NCI-H1436 (cell line): Measurements from ENCODE around the gene ITGA6.
A peak's percentile ranks its signal among the peaks of the same experiment; 100 is the strongest.

Experiments
- DNase-seq: peaks from one replicate; lab custom pipeline; 2025; lab: John Stamatoyannopoulos, UW

Gene ITGA6

GRCh38 chr2:172465417-172466334 is 38.3 kb downstream of the ITGA6 start:
- DNase-seq: peak; percentile 72

DNA sequence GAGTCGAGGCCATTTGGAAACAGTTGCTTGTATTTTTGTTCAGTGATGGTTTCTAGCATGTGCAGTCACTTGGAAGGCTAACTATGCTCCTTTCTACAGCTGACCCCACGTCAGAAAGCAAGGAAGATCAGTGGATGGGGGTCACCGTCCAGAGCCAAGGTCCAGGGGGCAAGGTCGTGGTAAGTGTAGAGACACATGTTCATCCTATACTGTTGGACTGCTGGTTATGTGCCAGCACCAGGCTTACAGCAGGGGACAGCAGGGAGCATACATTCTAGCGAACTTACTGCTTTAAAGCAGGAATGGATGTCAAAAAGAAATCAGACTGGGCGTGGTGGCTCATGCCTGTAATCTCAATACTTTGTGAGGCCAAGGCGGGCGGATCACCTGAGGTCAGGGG is 40.0 kb downstream of the ITGA6 start:
- no peak for DNase-seq

DNA sequence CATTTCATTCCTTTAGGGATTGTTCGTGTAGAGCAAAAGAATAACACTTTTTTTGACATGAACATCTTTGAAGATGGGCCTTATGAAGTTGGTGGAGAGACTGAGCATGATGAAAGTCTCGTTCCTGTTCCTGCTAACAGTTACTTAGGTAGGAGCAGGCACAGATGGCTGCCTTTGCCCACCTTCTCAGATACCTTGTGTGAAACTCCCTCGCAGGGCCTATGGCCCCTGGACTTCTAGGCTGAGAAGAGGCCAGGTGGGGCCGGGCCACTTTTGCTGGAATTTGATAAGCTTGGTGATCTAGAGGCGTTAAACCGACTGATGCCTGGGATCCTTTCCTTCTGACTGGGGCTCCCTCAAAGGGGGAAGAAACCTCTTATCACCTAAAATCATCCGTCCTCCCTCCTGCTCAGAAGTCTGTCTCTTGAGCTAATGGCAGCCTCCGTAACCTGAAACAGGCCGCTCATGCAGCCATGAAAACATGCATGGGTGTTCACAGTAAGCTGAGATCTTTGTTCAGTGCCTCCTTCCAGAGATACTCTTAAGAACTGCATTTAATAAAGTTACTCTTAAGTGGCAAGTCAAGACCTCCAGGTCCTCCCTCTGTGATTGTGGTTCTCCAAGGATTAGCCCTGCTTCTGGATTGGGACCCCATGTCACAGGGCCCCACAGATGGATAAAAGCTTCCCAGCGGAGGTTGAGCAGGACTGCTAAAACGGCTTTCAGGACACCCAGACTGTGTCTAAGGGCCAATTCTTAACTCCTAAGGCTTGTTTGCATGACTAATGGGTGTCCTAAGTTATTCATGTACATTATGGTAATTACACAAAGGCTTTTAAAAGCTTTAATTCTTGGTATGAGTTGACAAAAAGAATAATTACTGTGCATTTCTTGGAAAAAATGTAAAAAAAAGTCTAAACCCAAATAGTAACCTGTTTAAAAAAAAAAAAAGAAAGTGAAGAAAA is 43.9 kb downstream of the ITGA6 start:
- DNase-seq: no peak

GRCh38 chr2:172472446-172473033 is 45.2 kb downstream of the ITGA6 start:
- no peak for DNase-seq

GRCh38 chr2:172473167-172473566 is 45.8 kb downstream of the ITGA6 start:
- no peak for DNase-seq

DNA sequence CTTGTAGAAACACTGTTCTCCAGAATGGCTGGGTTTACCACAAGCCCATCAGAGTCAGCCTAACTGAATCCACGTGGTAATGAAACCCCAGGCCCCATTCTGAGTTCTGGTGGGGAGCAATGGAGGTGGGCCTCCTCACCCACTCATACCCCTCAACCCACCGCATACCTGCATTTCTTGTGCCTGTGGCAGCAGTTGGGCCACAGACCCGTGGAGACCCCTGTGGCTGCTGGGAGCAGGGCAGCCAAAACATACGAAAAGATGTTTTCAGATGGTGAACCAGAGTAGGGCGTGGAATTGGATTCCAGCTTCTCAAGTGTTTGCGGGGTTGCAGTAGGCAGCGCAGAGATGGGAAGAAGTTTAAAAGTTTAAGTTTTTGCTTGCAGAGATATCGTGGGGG is 51.0 kb downstream of the ITGA6 start:
- DNase-seq: no peak

- DNase-seq: no peak
Observed at GRCh38 chr2:172480301-172481218, 53.2 kb downstream of the ITGA6 start.

- DNase-seq: no peak
Observed at GRCh38 chr2:172481507-172482262, 54.3 kb downstream of the ITGA6 start.

- peak; percentile 2 for DNase-seq
Observed at GRCh38 chr2:172484253-172484652, 56.9 kb downstream of the ITGA6 start.

DNA sequence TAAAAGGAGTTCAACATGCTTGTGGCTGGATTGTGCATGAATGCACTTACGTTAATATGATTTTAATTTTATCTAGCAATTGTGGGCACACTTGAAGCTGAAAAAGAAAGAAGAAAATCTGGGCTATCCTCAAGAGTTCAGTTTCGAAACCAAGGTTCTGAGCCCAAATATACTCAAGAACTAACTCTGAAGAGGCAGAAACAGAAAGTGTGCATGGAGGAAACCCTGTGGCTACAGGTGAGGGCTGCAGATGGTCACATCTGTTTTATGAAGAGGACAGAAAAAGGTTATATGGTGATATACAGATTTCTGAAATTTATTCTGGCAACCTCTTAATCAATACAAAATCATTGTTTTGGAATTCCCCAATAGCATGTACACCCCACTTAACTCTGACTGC is 57.3 kb downstream of the ITGA6 start:
- DNase-seq: no peak

GRCh38 chr2:172488556-172488955 is 61.2 kb downstream of the ITGA6 start:
- DNase-seq: no peak

DNA sequence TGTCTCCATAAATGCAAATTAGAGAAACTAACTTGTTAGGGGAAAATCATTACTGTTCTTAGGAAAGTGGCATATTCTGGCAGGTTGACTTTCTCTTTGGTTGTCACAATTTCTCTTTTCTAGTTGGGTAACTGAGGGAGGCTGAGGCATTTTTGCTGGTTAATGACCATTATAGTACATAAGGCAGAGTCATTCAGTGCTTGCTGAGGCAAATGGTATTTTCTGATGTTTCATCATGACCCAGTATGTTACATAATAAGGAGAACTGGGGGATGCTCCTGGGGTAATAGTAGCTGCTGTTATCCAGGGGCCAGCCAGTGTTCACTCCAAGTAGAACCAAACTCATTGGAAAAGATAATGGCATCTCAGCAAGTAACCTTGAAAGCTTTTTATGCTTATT is 62.3 kb downstream of the ITGA6 start:
- no peak for DNase-seq

DNA sequence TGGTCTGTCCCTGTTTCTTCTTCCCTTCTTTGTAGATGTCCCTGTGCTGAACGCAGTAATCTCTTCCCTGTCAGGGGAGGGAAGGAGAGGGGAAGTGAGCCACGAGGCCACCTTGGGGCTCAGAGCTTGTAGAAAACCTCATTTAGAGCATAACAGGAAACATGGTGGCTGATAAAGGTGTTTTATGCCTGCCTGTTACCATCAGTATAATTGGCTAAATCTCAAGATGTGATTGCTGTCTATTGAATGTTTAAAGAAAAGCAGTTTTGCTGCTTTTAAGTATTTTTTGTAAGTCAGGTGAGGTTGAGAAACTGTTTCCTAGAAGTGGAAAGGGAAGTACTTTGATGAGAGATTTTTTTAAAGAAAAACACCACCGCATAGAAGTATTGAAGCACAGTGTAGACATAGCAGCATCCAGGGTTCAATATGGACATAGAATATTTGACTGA is 68.8 kb downstream of the ITGA6 start:
- DNase-seq: no peak

- no peak for DNase-seq
Observed at GRCh38 chr2:172507199-172507598, 79.8 kb downstream of the ITGA6 start.

DNA sequence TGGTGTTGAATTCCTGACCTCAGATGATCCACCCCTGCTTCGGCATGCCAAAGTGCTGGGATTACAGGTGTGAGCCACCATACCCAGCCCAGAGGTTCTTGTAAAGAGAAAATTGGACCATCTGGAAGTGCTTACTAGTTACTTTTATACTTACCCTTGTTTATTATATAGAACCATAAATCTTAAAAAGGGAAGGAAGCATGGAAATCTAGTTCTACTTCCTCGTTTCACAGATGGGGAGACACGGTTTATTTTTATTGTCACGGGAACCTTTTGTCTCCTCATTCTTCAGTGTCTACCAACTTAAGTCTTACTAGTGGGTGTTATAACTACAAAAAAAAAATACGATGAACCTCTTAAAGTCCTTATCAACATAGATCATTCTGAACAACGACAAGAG is 82.7 kb downstream of the ITGA6 start:
- no peak for DNase-seq

DNA sequence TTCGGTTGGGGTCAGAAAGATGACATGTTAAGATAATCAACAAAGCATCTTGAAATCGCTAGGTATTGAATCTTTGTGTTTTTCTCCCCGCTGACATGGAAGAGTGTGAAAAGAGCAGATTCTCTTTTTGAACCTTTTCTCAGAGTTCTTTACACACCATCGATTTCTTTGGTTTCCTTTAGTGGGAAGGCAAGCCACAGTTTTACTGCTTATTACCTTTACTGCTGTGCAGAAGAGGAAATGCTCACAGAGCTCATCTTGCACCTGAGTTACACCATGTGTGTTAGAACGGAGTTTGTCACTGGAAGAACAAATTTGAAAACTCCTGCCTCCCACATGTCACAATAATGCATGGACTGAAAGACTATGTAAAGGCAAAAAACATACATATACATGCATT is 83.2 kb downstream of the ITGA6 start:
- no peak for DNase-seq

DNA sequence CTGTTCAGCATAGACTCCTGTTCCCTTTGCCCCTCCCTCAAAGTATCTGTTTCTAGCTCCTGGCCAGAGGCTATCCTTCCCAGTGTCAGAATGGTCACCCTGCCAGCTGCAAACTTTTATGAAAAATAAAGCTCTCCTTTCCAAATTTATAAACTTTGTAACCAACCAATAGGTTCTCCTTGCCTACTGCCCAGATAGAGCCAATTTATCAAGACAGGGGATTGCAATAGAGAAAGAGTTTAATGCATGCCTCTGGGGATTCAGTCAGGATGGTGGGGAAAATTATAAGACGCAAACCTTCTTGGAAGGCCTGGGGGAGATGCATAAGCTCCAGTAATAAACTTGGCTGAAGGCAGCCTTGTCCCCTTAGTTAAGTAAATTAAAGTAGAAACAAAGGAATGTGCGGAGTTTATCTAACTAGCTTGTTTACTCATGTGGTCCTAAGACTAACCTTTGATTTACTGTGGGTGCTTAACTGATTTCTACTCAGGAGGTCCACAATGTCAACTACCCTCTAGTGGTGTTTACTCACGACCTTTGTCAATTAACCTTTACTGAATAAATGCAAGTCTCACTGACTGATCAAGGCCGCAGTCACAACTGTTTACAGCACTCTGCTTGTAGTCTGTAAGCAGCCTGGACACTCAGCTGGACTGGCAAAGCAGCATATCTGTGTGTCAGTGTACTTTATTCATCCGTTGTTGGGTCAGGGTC is 85.6 kb downstream of the ITGA6 start:
- DNase-seq: no peak

DNA sequence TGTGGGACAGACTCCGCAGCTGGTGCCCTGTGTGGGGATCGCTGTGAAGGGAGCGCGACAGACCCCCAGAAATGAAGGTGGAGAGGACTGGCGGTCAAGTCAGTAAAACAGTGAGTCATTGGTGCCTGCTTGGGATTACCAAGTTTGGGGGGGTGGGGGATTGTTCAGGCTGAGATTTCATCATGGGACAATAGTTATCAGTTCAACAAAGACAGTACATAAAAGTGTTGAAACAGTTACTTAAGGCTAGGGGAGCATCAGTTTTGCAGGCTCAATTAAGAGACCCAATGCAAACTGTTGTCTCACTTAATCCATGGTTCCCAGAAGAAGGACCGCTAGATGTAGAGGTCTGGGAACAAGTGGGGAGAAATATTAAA is 86.1 kb downstream of the ITGA6 start:
- no peak for DNase-seq

GRCh38 chr2:172513935-172514586 is 86.7 kb downstream of the ITGA6 start:
- DNase-seq: no peak
